WTC11 (cell line): ENCODE results near the gene ADD1. TPM values are rescaled to one million over a fixed set of nuclear protein-coding genes. Genes with fewer than 3 reads are reported as not detected.
A peak's percentile ranks its signal among the peaks of the same experiment; 100 is the strongest.

ENCODE experiments used
- ATAC-seq: fragments of 200-7000 bp; cut with Tn5 transposase; 2 replicates; pipeline ENCODE4 v1.10.0; 2021; ENCODE audit warnings: mild to moderate bottlenecking, moderate library complexity
- CTCF ChIA-PET: fragments of 300-600 bp; sonication (Branson Sonifier 250); formaldehyde crosslinking; loops from one replicate; lab custom pipeline; 2021; ENCODE audit warnings: antibody characterized with exemption; lab: Charles Lee
- POLR2A ChIA-PET: fragments of 350-600 bp; sonication (Branson Sonifier 250); formaldehyde crosslinking; loops from one replicate; lab custom pipeline; 2021; ENCODE audit warnings: antibody characterized with exemption; lab: Charles Lee
- DNase-seq: peaks from one replicate; pipeline ENCODE4 v3.0.0; 2021; ENCODE audit warnings: low spot score
- H3K27ac Mint-ChIP-seq: 2 replicates; pipeline ENCODE4 v1.8.0; 2021; ENCODE audit warnings: mixed read lengths
- H3K27me3 Mint-ChIP-seq: 2 replicates; pipeline ENCODE4 v1.8.0; 2021; ENCODE audit warnings: low read depth, mild to moderate bottlenecking, moderate library complexity, mixed read lengths
- H3K36me3 Mint-ChIP-seq: 2 replicates; pipeline ENCODE4 v1.8.0; 2021; ENCODE audit warnings: mixed read lengths
- H3K4me1 Mint-ChIP-seq: 2 replicates; pipeline ENCODE4 v1.8.0; 2022; ENCODE audit warnings: mixed read lengths
- H3K4me3 Mint-ChIP-seq: 2 replicates; pipeline ENCODE4 v1.8.0; 2021; ENCODE audit warnings: mild to moderate bottlenecking, moderate library complexity, mixed read lengths
- H3K9me3 Mint-ChIP-seq: 2 replicates; pipeline ENCODE4 v1.8.0; 2021; ENCODE audit warnings: mixed read lengths
- ELF4 ChIP-seq: sonication (generic); formaldehyde crosslinking; IDR thresholded peaks from 2 replicates; pipeline ENCODE4 v1.8.1; 2022; ENCODE audit warnings: low read depth, mild to moderate bottlenecking, moderate library complexity, missing genetic modification reagents
- ESRRA ChIP-seq: sonication (generic); formaldehyde crosslinking; IDR thresholded peaks from 2 replicates; pipeline ENCODE4 v1.8.1; 2022; ENCODE audit warnings: mild to moderate bottlenecking, missing genetic modification reagents, borderline replicate concordance
- FOXJ3 ChIP-seq: sonication (generic); formaldehyde crosslinking; IDR thresholded peaks from 2 replicates; pipeline ENCODE4 v1.9.0; 2021; ENCODE audit warnings: missing genetic modification reagents, mild to moderate bottlenecking, borderline replicate concordance
- GRHL2 ChIP-seq: fragments of 250-450 bp; sonication (Bioruptor Pico); IDR thresholded peaks from 2 replicates; pipeline ENCODE4 v1.8.0; 2022; ENCODE audit warnings: mild to moderate bottlenecking, moderate library complexity; ENCODE audit not compliant: insufficient replicate concordance, severe bottlenecking
- HMGA2 ChIP-seq: fragments of 250-450 bp; sonication (Bioruptor Pico); IDR thresholded peaks from 2 replicates; pipeline ENCODE4 v1.4.0; 2021; ENCODE audit warnings: mild to moderate bottlenecking, moderate library complexity
- JAZF1 ChIP-seq: fragments of 250-450 bp; sonication (Bioruptor Pico); IDR thresholded peaks from 2 replicates; pipeline ENCODE4 v1.9.0; 2021; ENCODE audit warnings: moderate library complexity, mild to moderate bottlenecking, inconsistent platforms
- NFE2L1 ChIP-seq: sonication (generic); formaldehyde crosslinking; IDR thresholded peaks from 2 replicates; pipeline ENCODE4 v1.8.1; 2023; ENCODE audit warnings: missing genetic modification reagents
- NFYB ChIP-seq: sonication (generic); formaldehyde crosslinking; conservative IDR thresholded peaks from 2 replicates; pipeline ENCODE4 v1.8.0; 2022; ENCODE audit warnings: low read depth, missing genetic modification reagents
- SP1 ChIP-seq: sonication (generic); formaldehyde crosslinking; conservative IDR thresholded peaks from 2 replicates; pipeline ENCODE4 v1.8.1; 2022; ENCODE audit warnings: missing genetic modification reagents
- TCF7 ChIP-seq: sonication (generic); formaldehyde crosslinking; IDR thresholded peaks from 2 replicates; pipeline ENCODE4 v1.8.0; 2022; ENCODE audit warnings: mild to moderate bottlenecking, low read depth, missing genetic modification reagents, moderate library complexity
- ZNF121 ChIP-seq: sonication (generic); formaldehyde crosslinking; IDR thresholded peaks from 2 replicates; pipeline ENCODE4 v1.8.0; 2023; ENCODE audit warnings: missing genetic modification reagents
- ZNF138 ChIP-seq: sonication (generic); formaldehyde crosslinking; conservative IDR thresholded peaks from 2 replicates; pipeline ENCODE4 v1.8.1; 2022; ENCODE audit warnings: mild to moderate bottlenecking, moderate library complexity, missing genetic modification reagents
- ZNF263 ChIP-seq: sonication (generic); formaldehyde crosslinking; IDR thresholded peaks from 2 replicates; pipeline ENCODE4 v1.8.1; 2022; ENCODE audit warnings: low read depth, mild to moderate bottlenecking, moderate library complexity, missing genetic modification reagents
- ZNF317 ChIP-seq: sonication (generic); formaldehyde crosslinking; IDR thresholded peaks from 2 replicates; pipeline ENCODE4 v1.8.1; 2023; ENCODE audit warnings: low read depth, mild to moderate bottlenecking, moderate library complexity, missing genetic modification reagents, borderline replicate concordance
- ZNF416 ChIP-seq: fragments of 250-450 bp; sonication (Bioruptor Pico); IDR thresholded peaks from 2 replicates; pipeline ENCODE4 v1.9.0; 2021; ENCODE audit warnings: mild to moderate bottlenecking, inconsistent platforms
- total RNA-seq: library from RNA; stranded (reverse); gene quantifications from 3 replicates; pipeline ENCODE4 v1.2.3, GENCODE V29; 2021
- TF ChIP-seq, protein P1 (sequence below): sonication (generic); formaldehyde crosslinking; IDR thresholded peaks from 2 replicates; pipeline ENCODE4 v1.8.0; 2022; ENCODE audit warnings: missing genetic modification reagents
- TF ChIP-seq, protein P2 (sequence below): sonication (generic); formaldehyde crosslinking; IDR thresholded peaks from 2 replicates; pipeline ENCODE4 v1.8.1; 2022; ENCODE audit warnings: missing genetic modification reagents, borderline replicate concordance
- TF ChIP-seq, protein P3 (sequence below): sonication (generic); formaldehyde crosslinking; IDR thresholded peaks from 2 replicates; pipeline ENCODE4 v1.8.0; 2022; ENCODE audit warnings: mild to moderate bottlenecking, missing genetic modification reagents
- TF ChIP-seq, protein P4 (sequence below): sonication (generic); formaldehyde crosslinking; conservative IDR thresholded peaks from 2 replicates; pipeline ENCODE4 v1.8.1; 2022; ENCODE audit warnings: mild to moderate bottlenecking, missing genetic modification reagents
- TF ChIP-seq, protein P5 (sequence below): sonication (generic); formaldehyde crosslinking; IDR thresholded peaks from 2 replicates; pipeline ENCODE4 v1.8.1; 2022; ENCODE audit warnings: low read depth, mild to moderate bottlenecking, moderate library complexity, missing genetic modification reagents, borderline replicate concordance
- TF ChIP-seq, protein P6 (sequence below): sonication (generic); formaldehyde crosslinking; IDR thresholded peaks from 2 replicates; pipeline ENCODE4 v1.8.1; 2022; ENCODE audit warnings: mild to moderate bottlenecking, missing genetic modification reagents, moderate library complexity, borderline replicate concordance
- TF ChIP-seq, protein P7 (sequence below): fragments of 250-450 bp; sonication (Bioruptor Pico); conservative IDR thresholded peaks from 2 replicates; pipeline ENCODE4 v1.9.0; 2021; ENCODE audit warnings: mild to moderate bottlenecking
- TF ChIP-seq, protein P8 (sequence below): sonication (generic); formaldehyde crosslinking; IDR thresholded peaks from 2 replicates; pipeline ENCODE4 v1.8.0; 2022; ENCODE audit warnings: mild to moderate bottlenecking, missing genetic modification reagents

Gene ADD1
- total RNA-seq, 1 experiment from 2014 or later: 178 TPM

DNA sequence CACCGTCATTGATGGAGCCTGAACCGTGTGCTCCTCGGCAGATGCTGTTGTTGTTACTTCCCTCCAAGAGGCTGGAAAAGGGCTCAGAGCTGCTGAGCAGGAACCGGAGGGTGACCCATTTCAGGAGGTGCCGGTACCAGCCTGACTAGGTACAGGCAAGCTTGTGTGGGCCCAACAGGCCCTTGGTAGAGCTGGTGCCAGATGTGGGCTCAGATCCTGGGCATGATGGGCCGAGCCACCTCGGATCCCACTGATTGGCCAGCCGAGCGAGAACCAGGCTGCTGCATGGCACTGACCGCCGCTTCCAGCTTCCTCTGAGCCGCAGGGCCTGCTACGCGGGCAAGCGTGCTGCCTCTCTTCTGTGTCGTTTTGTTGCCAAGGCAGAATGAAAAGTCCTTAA is 85.8 kb downstream of the ADD1 start (continued):
- TF ChIP-seq, protein P1, sequence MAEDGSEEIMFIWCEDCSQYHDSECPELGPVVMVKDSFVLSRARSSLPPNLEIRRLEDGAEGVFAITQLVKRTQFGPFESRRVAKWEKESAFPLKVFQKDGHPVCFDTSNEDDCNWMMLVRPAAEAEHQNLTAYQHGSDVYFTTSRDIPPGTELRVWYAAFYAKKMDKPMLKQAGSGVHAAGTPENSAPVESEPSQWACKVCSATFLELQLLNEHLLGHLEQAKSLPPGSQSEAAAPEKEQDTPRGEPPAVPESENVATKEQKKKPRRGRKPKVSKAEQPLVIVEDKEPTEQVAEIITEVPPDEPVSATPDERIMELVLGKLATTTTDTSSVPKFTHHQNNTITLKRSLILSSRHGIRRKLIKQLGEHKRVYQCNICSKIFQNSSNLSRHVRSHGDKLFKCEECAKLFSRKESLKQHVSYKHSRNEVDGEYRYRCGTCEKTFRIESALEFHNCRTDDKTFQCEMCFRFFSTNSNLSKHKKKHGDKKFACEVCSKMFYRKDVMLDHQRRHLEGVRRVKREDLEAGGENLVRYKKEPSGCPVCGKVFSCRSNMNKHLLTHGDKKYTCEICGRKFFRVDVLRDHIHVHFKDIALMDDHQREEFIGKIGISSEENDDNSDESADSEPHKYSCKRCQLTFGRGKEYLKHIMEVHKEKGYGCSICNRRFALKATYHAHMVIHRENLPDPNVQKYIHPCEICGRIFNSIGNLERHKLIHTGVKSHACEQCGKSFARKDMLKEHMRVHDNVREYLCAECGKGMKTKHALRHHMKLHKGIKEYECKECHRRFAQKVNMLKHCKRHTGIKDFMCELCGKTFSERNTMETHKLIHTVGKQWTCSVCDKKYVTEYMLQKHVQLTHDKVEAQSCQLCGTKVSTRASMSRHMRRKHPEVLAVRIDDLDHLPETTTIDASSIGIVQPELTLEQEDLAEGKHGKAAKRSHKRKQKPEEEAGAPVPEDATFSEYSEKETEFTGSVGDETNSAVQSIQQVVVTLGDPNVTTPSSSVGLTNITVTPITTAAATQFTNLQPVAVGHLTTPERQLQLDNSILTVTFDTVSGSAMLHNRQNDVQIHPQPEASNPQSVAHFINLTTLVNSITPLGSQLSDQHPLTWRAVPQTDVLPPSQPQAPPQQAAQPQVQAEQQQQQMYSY (CRISPR knock-in tag): no peak
- TF ChIP-seq, protein P2, sequence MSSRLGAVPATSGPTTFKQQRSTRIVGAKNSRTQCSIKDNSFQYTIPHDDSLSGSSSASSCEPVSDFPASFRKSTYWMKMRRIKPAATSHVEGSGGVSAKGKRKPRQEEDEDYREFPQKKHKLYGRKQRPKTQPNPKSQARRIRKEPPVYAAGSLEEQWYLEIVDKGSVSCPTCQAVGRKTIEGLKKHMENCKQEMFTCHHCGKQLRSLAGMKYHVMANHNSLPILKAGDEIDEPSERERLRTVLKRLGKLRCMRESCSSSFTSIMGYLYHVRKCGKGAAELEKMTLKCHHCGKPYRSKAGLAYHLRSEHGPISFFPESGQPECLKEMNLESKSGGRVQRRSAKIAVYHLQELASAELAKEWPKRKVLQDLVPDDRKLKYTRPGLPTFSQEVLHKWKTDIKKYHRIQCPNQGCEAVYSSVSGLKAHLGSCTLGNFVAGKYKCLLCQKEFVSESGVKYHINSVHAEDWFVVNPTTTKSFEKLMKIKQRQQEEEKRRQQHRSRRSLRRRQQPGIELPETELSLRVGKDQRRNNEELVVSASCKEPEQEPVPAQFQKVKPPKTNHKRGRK (CRISPR knock-in tag): no peak
- TF ChIP-seq, protein P3, sequence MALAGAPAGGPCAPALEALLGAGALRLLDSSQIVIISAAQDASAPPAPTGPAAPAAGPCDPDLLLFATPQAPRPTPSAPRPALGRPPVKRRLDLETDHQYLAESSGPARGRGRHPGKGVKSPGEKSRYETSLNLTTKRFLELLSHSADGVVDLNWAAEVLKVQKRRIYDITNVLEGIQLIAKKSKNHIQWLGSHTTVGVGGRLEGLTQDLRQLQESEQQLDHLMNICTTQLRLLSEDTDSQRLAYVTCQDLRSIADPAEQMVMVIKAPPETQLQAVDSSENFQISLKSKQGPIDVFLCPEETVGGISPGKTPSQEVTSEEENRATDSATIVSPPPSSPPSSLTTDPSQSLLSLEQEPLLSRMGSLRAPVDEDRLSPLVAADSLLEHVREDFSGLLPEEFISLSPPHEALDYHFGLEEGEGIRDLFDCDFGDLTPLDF (CRISPR knock-in tag): no peak
- no peak for TF ChIP-seq FOXJ3
- TF ChIP-seq ELF4 (CRISPR knock-in tag): no peak
- TF ChIP-seq SP1 (CRISPR knock-in tag): no peak

DNA sequence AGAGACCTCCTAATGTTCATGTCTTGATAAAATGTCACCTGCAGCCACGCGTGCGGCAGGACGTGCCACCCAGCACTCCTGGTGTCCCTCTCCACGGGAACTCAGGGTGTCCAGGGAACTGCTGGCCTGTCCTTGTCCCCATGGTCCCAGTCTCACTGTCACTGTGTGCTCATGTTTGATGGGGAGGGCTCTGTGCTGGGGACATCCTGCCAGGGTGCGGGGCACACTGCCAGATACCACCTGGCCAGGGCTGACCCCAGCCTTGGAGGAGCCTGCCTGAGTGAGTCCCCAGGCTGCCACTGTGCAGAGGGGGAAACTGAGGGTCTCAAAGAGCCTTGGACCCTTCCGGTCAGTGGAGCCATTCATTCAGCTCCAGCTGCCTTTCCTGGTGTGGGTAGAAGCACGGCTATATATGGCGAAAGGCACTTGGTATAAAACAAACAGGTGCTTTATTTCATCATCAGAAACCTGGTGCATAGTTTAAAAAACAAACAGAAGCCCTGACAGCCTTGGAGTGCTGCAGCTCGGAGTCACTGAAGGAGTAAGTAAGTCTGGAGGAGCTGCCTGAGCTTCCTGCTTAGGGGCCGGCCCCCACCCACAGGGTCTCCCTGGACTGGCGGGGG is 86.6 kb downstream of the ADD1 start:
- peaks cover 30% of the 10 kb centered on the region for H3K36me3 Mint-ChIP-seq
- no peak overlapping the region for H3K4me3 Mint-ChIP-seq
- no peaks in the 10 kb centered on the region for H3K27me3 Mint-ChIP-seq
- peaks cover 5% of the 10 kb centered on the region for H3K4me1 Mint-ChIP-seq
- ChIA-PET CTCF (interaction anchor here (0.7 kb wide), 1 partner anchor 19 kb away, joined by 3 read pairs; no protein-coding TSS in a partner anchor), POLR2A (no interaction called here)
- DNase-seq: no peak
- H3K9me3 Mint-ChIP-seq: no peaks in the 10 kb centered on the region
- no peak for ATAC-seq
- peak overlapping the region; percentile 74; the same call in 1 of the 2 replicates for H3K27ac Mint-ChIP-seq
- no peak for TF ChIP-seq JAZF1 (CRISPR knock-in tag)
- TF ChIP-seq, protein P4, sequence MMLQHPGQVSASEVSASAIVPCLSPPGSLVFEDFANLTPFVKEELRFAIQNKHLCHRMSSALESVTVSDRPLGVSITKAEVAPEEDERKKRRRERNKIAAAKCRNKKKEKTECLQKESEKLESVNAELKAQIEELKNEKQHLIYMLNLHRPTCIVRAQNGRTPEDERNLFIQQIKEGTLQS (CRISPR knock-in tag): no peak
- TF ChIP-seq TCF7: no peak
- TF ChIP-seq, protein P5, sequence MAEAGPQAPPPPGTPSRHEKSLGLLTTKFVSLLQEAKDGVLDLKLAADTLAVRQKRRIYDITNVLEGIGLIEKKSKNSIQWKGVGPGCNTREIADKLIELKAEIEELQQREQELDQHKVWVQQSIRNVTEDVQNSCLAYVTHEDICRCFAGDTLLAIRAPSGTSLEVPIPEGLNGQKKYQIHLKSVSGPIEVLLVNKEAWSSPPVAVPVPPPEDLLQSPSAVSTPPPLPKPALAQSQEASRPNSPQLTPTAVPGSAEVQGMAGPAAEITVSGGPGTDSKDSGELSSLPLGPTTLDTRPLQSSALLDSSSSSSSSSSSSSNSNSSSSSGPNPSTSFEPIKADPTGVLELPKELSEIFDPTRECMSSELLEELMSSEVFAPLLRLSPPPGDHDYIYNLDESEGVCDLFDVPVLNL (CRISPR knock-in tag): no peak
- TF ChIP-seq, protein P6, sequence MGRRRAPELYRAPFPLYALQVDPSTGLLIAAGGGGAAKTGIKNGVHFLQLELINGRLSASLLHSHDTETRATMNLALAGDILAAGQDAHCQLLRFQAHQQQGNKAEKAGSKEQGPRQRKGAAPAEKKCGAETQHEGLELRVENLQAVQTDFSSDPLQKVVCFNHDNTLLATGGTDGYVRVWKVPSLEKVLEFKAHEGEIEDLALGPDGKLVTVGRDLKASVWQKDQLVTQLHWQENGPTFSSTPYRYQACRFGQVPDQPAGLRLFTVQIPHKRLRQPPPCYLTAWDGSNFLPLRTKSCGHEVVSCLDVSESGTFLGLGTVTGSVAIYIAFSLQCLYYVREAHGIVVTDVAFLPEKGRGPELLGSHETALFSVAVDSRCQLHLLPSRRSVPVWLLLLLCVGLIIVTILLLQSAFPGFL (CRISPR knock-in tag): no peak
- TF ChIP-seq HMGA2 (CRISPR knock-in tag): no peak
- TF ChIP-seq, protein P7, sequence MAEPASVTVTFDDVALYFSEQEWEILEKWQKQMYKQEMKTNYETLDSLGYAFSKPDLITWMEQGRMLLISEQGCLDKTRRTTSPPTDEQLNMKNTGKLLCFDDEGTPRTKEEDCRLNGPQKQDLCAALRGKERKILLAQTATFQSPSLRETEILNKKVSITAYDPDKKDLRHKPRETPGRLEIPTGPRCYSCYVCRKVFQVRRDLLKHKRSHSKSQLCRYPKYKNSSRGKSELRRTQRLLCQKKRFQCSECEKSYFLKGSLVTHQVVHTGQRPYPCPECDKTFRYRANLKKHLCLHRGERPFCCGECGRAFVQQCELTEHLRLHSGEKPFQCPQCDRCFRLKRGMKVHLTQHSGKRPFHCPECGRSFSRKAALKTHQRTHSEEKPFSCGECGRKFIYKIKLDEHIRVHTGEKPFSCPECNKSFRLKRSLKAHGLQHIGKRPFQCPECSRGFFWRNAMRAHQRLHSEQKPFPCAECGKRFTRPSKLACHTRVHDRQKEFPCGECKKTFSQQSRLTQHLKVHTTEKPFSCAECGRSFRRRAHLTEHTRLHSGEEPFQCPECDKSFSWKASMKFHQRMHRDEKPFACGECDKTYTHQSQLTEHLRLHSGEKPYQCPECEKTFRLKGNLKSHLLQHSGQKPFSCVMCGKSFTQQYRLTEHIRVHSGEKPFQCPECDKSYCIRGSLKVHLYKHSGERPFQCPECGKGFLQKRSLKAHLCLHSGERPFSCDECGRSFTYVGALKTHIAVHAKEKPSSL: no peak
- no peak for TF ChIP-seq GRHL2 (CRISPR knock-in tag)
- no peak for TF ChIP-seq ZNF263 (CRISPR knock-in tag)
- TF ChIP-seq ZNF416 (CRISPR knock-in tag): no peak
- TF ChIP-seq ZNF317 (CRISPR knock-in tag): no peak
- no peak for TF ChIP-seq ZNF121
- TF ChIP-seq NFYB (CRISPR knock-in tag): no peak
- TF ChIP-seq, protein P8, sequence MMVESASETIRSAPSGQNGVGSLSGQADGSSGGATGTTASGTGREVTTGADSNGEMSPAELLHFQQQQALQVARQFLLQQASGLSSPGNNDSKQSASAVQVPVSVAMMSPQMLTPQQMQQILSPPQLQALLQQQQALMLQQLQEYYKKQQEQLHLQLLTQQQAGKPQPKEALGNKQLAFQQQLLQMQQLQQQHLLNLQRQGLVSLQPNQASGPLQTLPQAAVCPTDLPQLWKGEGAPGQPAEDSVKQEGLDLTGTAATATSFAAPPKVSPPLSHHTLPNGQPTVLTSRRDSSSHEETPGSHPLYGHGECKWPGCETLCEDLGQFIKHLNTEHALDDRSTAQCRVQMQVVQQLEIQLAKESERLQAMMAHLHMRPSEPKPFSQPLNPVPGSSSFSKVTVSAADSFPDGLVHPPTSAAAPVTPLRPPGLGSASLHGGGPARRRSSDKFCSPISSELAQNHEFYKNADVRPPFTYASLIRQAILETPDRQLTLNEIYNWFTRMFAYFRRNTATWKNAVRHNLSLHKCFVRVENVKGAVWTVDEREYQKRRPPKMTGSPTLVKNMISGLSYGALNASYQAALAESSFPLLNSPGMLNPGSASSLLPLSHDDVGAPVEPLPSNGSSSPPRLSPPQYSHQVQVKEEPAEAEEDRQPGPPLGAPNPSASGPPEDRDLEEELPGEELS (CRISPR knock-in tag): no peak
- no peak for TF ChIP-seq NFE2L1
- TF ChIP-seq ZNF138 (CRISPR knock-in tag): no peak
- TF ChIP-seq ESRRA: no peak
